Breast epithelium (tissue), 3 donors: ENCODE measurements around the gene MUC6.

Experiments used
- POLR2A ChIP-seq: fragments of 450-650 bp; IDR thresholded peaks from one replicate; pipeline ENCODE4 v1.6.1; 2016; ENCODE audit warnings: antibody characterized with exemption, mild to moderate bottlenecking, moderate library complexity
- POLR2AphosphoS5 ChIP-seq, 3 donors: sonication (generic); formaldehyde crosslinking; IDR thresholded peaks; one replicate each; pipeline ENCODE4 v1.6.1; 2017; ENCODE audit warnings: antibody characterized with exemption in 3 of 3
- TF ChIP-seq, protein P1 (sequence below), 3 donors: fragments of 450-650 bp; IDR thresholded peaks; one replicate each; pipeline ENCODE4 v1.5.1; 2016 to 2017; ENCODE audit warnings: antibody characterized with exemption in 3 of 3, mild to moderate bottlenecking in 3 of 3, moderate library complexity in 3 of 3

DNA sequence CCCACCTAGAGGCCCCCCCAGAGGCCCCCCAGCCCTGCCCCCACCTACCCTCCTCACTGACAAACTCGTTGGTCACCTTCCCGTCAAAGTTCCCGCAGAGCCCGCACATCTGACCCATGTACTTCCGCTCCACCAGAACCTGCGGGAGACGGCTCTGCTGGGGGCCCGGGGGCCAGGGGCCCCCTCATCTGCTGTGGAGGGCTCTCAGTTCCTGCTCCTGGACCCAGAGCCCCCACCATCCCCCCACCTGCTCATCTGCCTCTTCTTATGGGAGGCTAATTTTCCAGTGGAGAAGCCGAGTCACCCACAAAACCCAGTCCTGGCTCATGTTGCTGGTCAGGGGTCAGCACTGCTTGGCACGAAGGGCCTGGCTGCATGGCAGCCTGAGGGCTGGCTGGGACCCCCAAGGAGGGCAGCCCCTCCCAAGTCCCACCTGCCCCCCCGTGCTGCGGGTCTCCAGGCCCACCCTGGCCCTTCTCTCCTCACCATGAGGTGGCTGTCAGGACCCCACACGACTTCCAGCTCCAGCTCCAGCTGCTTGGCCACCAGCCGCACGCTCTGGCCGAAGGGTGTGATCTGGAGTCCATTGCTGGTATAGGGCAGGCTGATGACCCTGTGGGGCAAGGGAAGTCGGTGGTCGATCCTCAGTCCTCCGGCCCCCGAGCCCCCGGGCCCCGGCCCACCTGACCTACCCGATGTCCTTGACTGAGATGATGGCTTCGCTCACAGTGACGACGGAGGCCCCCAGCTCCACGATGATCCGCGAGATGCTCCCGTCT is 5.2 kb downstream of the MUC6 start:
- TF ChIP-seq, protein P1, sequence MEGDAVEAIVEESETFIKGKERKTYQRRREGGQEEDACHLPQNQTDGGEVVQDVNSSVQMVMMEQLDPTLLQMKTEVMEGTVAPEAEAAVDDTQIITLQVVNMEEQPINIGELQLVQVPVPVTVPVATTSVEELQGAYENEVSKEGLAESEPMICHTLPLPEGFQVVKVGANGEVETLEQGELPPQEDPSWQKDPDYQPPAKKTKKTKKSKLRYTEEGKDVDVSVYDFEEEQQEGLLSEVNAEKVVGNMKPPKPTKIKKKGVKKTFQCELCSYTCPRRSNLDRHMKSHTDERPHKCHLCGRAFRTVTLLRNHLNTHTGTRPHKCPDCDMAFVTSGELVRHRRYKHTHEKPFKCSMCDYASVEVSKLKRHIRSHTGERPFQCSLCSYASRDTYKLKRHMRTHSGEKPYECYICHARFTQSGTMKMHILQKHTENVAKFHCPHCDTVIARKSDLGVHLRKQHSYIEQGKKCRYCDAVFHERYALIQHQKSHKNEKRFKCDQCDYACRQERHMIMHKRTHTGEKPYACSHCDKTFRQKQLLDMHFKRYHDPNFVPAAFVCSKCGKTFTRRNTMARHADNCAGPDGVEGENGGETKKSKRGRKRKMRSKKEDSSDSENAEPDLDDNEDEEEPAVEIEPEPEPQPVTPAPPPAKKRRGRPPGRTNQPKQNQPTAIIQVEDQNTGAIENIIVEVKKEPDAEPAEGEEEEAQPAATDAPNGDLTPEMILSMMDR (IDR thresholded peaks at IDR 0.05), result no peak
- TF ChIP-seq POLR2A (no peak), POLR2AphosphoS5 (IDR thresholded peaks at IDR 0.05) (no peak)
